Ectodermal cell (in vitro differentiated cells): ENCODE measurements around the gene SPTBN4.
"Not testable (repeated sequence)": the region's sequence is repeated elsewhere in the genome, so short reads cannot be mapped to it uniquely, and the experiment has no call there.

ENCODE experiments used
- H3K27ac ChIP-seq: 2 replicates; pipeline ENCODE4 v1.7.0; 2013; ENCODE audit warnings: mild to moderate bottlenecking, low read depth, low read length; ENCODE audit not compliant: insufficient read depth, poor library complexity, severe bottlenecking
- H3K27me3 ChIP-seq: 2 replicates; pipeline ENCODE4 v1.7.0; 2013; ENCODE audit warnings: mild to moderate bottlenecking, low read length; ENCODE audit not compliant: insufficient read depth, control insufficient read depth, poor library complexity, severe bottlenecking
- H3K36me3 ChIP-seq: one replicate; pipeline ENCODE4 v1.7.0; 2013; ENCODE audit warnings: low read length; ENCODE audit not compliant: control insufficient read depth, insufficient read depth
- H3K4me1 ChIP-seq: one replicate; pipeline ENCODE4 v1.7.0; 2013; ENCODE audit warnings: low read length; ENCODE audit not compliant: control insufficient read depth, insufficient read depth
- H3K4me3 ChIP-seq: 2 replicates; pipeline ENCODE4 v1.7.0; 2013; ENCODE audit warnings: low read depth, low read length, control low read depth; ENCODE audit not compliant: insufficient read depth
- H3K9me3 ChIP-seq: 2 replicates; pipeline ENCODE4 v1.7.0; 2013; ENCODE audit warnings: mild to moderate bottlenecking, low read length, moderate library complexity; ENCODE audit not compliant: control insufficient read depth
- WGBS, 2 experiments: methylation state at CpG; one replicate each; pipeline ENCODE4 v1.1.7; 2013; ENCODE audit warnings: missing lambda C conversion rate in 2 of 2; 5-methylcytosine and 5-hydroxymethylcytosine counted together

SPTBN4 gene

GRCh38 chr19:40452016-40452415 lies 14.8 kb upstream of the SPTBN4 start:
- H3K4me3 ChIP-seq = no peak overlapping the region
- H3K4me1 ChIP-seq = no peaks in the 10 kb centered on the region
- no peaks in the 10 kb centered on the region for H3K9me3 ChIP-seq
- no peaks in the 10 kb centered on the region for H3K36me3 ChIP-seq
- H3K27me3 ChIP-seq = no peaks in the 10 kb centered on the region
- H3K27ac ChIP-seq = no peak overlapping the region
- 83 to 84% methylated on average over 5 of the region's 5 CpGs for WGBS, 2 experiments

- Histone ChIP-seq H3K36me3 (no peaks in the 10 kb centered on the region), H3K27me3 (no peaks in the 10 kb centered on the region), H3K4me1 (no peaks in the 10 kb centered on the region), H3K9me3 (no peaks in the 10 kb centered on the region), H3K4me3 (no peak overlapping the region), H3K27ac (no peak overlapping the region)
- WGBS, 2 experiments = 89 to 96% methylated on average over 5 of the region's 5 CpGs
These were observed 13.6 kb upstream of the SPTBN4 start for GRCh38 chr19:40453151-40453735.

DNA sequence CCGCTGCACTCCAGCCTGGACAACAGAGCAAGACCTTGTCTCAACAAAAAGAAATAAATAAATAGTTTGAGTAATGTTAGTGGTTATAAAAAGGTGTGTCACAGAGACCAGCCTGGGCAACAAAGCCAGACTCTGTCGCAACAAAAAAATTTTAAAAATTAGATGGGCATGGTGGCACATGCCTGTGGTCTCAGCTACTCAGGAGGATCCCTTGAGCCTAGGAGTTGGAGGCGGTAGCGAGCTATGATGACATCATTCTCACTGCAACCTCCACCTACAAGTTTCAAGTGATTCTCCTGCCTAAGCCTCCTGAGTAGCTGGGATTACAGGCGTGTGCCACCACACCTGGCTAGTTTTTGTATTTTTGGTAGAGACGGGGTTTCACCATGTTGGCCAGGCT lies 12.9 kb upstream of the SPTBN4 start:
- not testable (repeated sequence) for H3K36me3 ChIP-seq, H3K27me3 ChIP-seq, H3K4me3 ChIP-seq, H3K27ac ChIP-seq, H3K9me3 ChIP-seq, H3K4me1 ChIP-seq
- 93 to 95% methylated on average over 6 of the region's 6 CpGs for WGBS, 2 experiments

- H3K27ac ChIP-seq = no peak overlapping the region
- no peak overlapping the region for H3K4me3 ChIP-seq
- H3K36me3 ChIP-seq = no peaks in the 10 kb centered on the region
- 91 to 94% methylated on average over 5 of the region's 5 CpGs for WGBS, 2 experiments
- H3K27me3 ChIP-seq = no peaks in the 10 kb centered on the region
- H3K9me3 ChIP-seq = no peaks in the 10 kb centered on the region
- H3K4me1 ChIP-seq = no peaks in the 10 kb centered on the region
These were observed 9.8 kb upstream of the SPTBN4 start for GRCh38 chr19:40457048-40457447.

GRCh38 chr19:40457953-40458596 lies 8.7 kb upstream of the SPTBN4 start:
- WGBS, 2 experiments = 89 to 94% methylated on average over 27 of the region's 27 CpGs
- no peaks in the 10 kb centered on the region for H3K9me3 ChIP-seq

GRCh38 chr19:40458597-40458974 lies 8.2 kb upstream of the SPTBN4 start:
- Histone ChIP-seq H3K4me1 (no peaks in the 10 kb centered on the region), H3K4me3 (no peak overlapping the region), H3K27me3 (no peaks in the 10 kb centered on the region), H3K27ac (no peak overlapping the region), H3K9me3 (no peaks in the 10 kb centered on the region), H3K36me3 (no peaks in the 10 kb centered on the region)
- 90 to 93% methylated on average over 3 of the region's 3 CpGs for WGBS, 2 experiments

More at GRCh38 chr19:40457953-40458596, 8.7 kb upstream of the SPTBN4 start:
- no peaks in the 10 kb centered on the region for H3K4me1 ChIP-seq
- no peaks in the 10 kb centered on the region for H3K36me3 ChIP-seq
- H3K27me3 ChIP-seq = no peaks in the 10 kb centered on the region
- H3K27ac ChIP-seq = no peak overlapping the region
- no peak overlapping the region for H3K4me3 ChIP-seq

GRCh38 chr19:40460185-40460584 lies 6.6 kb upstream of the SPTBN4 start:
- H3K4me1 ChIP-seq = no peaks in the 10 kb centered on the region
- no peak overlapping the region for H3K27ac ChIP-seq
- no peak overlapping the region for H3K4me3 ChIP-seq
- WGBS, 2 experiments = 88 to 95% methylated on average over 3 of the region's 3 CpGs
- H3K27me3 ChIP-seq = peaks cover 9% of the 10 kb centered on the region
- H3K36me3 ChIP-seq = no peaks in the 10 kb centered on the region
- no peaks in the 10 kb centered on the region for H3K9me3 ChIP-seq

DNA sequence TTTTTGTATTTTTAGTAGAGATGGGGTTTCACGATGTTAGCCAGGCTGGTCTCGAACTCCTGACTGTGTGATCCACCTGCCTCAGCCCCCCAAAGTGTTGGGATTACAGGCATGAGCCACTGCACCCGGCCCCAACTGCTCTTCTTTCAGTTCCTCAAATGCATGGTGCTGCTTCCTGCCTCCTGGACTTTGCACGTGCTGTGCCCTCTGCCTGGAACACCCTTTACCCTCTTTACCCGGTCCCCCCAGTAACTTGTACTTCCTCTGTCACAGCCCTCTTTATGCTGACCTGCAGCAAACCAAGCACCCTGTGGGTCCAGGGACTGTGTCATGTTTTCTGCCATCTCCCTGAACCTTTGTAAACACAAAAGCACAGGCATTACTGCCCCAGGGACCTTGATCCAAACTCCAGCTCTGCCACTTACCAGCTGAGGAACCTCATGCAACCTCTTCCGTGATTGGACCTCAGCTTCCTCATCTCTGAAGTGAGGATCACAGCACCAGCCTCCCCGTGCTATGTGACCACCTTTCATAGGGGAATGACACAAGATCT lies 5.1 kb upstream of the SPTBN4 start:
- Histone ChIP-seq H3K36me3 (no peaks in the 10 kb centered on the region), H3K27ac (no peak overlapping the region), H3K9me3 (no peaks in the 10 kb centered on the region), H3K4me3 (no peak overlapping the region), H3K4me1 (no peaks in the 10 kb centered on the region), H3K27me3 (peaks cover 19% of the 10 kb centered on the region)
- 86 to 90% methylated on average over 7 of the region's 7 CpGs for WGBS, 2 experiments

DNA sequence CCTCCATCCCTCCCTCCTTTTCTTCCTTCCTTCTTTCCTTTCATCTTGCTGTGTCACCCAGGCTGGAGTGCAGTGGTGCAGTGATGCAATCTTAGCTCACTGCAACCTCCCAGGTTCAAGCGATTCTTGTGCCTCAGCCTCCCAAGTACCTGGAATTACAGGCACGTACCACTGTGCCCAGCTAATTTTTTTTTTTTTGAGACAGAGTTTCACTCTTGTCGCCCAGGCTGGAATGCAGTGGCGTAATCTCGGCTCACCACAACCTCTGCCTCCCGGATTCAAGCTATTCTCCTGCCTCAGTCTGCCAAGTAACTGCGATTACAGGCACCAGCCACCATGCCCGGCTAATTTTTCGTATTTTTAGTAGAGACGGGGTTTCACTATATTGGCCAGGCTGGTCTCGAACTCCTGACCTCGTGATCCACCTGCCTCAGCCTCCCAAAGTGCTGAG lies 3.2 kb upstream of the SPTBN4 start:
- WGBS, 2 experiments = 87 to 89% methylated on average over 12 of the region's 12 CpGs

DNA sequence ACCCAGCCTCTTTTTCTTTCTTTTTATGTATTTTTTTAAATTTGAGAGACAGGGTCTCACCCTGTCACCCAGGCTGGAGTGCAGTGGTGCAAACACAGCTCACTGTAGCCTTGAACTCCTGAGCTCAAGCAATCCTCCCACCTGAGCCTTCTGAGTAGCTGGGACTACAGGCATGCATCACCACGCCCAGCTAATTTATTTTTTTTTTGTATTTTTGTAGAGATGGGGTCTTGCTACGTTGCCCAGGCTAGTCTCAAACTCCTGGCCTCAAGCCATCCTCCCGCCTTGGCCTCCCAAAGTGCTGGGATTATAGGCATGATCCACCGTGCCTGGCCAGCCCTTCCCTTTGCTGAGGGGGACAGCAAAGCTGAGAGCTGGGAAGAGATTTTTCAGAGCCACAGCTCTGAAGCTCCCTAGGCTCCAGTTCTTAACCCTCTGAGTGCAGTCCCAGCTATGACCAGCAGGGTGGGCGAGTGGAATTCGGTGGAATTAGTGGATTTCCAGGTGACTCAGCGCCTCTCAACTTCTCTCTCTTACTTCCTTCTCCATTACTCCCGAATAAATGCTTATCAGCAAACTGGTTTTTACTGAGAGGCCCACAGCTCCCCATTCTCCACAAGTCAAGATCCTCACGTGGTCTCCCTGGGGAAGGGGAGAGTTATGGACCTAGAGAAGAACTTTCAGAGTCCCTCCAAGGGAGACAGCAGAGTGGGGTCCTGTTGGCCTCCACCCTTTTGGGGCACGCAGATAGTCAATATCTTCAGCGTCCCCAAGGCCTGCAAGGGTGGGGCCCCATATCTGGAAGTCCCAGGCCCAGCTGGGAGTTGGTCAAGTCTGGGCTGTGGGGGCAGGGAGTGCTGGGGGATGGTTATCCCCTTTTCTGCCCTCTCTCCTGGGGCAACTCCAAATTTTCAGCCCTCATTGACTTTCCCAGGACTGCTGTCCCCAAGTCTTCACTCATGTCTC lies 2.5 kb upstream of the SPTBN4 start:
- Histone ChIP-seq H3K4me3 (peak overlapping the region; percentile 6), H3K27ac (no peak overlapping the region)
- WGBS, 2 experiments = 41 to 43% methylated on average over 11 of the region's 11 CpGs

More for the DNA sequence above, 3.2 kb upstream of the SPTBN4 start:
- H3K27ac ChIP-seq, H3K4me3 ChIP-seq, H3K36me3 ChIP-seq, H3K9me3 ChIP-seq, H3K4me1 ChIP-seq: not testable (repeated sequence)
- H3K27me3 ChIP-seq = peaks cover 38% of the 10 kb centered on the region

More for the DNA sequence above, 2.5 kb upstream of the SPTBN4 start:
- H3K4me1 ChIP-seq = peaks cover 4% of the 10 kb centered on the region
- H3K36me3 ChIP-seq = no peaks in the 10 kb centered on the region
- peaks cover 44% of the 10 kb centered on the region for H3K27me3 ChIP-seq
- H3K9me3 ChIP-seq = no peaks in the 10 kb centered on the region
